ENCODE measurements around the gene GALNT18.

GALNT18 gene

GRCh38 chr11:11540157-11540556, 81.6 kb downstream of the GALNT18 start:
- no peak for TF ChIP-seq GABPA (IDR thresholded peaks at IDR 0.05; ENCODE audit: low read depth)
- no peak for TF ChIP-seq SPI1 (IDR thresholded peaks at IDR 0.05; ENCODE audit: borderline replicate concordance, low read depth)
- no peak for TF ChIP-seq CTCF (IDR thresholded peaks at IDR 0.05; ENCODE audit: insufficient read depth, low read length)
- TF ChIP-seq POLR2AphosphoS5 (IDR thresholded peaks at IDR 0.05; ENCODE audit: low read depth) = no peak
- TF ChIP-seq, protein P1, sequence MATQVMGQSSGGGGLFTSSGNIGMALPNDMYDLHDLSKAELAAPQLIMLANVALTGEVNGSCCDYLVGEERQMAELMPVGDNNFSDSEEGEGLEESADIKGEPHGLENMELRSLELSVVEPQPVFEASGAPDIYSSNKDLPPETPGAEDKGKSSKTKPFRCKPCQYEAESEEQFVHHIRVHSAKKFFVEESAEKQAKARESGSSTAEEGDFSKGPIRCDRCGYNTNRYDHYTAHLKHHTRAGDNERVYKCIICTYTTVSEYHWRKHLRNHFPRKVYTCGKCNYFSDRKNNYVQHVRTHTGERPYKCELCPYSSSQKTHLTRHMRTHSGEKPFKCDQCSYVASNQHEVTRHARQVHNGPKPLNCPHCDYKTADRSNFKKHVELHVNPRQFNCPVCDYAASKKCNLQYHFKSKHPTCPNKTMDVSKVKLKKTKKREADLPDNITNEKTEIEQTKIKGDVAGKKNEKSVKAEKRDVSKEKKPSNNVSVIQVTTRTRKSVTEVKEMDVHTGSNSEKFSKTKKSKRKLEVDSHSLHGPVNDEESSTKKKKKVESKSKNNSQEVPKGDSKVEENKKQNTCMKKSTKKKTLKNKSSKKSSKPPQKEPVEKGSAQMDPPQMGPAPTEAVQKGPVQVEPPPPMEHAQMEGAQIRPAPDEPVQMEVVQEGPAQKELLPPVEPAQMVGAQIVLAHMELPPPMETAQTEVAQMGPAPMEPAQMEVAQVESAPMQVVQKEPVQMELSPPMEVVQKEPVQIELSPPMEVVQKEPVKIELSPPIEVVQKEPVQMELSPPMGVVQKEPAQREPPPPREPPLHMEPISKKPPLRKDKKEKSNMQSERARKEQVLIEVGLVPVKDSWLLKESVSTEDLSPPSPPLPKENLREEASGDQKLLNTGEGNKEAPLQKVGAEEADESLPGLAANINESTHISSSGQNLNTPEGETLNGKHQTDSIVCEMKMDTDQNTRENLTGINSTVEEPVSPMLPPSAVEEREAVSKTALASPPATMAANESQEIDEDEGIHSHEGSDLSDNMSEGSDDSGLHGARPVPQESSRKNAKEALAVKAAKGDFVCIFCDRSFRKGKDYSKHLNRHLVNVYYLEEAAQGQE (IDR thresholded peaks at IDR 0.05; ENCODE audit: insufficient replicate concordance, low read depth) = no peak
- no peak overlapping the region for H3K4me3 ChIP-seq (replicated peaks; ENCODE audit: insufficient read depth, low read length)
- H3K27me3 ChIP-seq (ENCODE audit: insufficient read depth, poor library complexity, severe bottlenecking) = no peaks in the 10 kb centered on the region
- H3K27ac ChIP-seq (replicated peaks) = no peak overlapping the region
- DNase-seq (ENCODE audit: low read depth in 1 of 2, low spot score in 1 of 2) = no peak

DNA sequence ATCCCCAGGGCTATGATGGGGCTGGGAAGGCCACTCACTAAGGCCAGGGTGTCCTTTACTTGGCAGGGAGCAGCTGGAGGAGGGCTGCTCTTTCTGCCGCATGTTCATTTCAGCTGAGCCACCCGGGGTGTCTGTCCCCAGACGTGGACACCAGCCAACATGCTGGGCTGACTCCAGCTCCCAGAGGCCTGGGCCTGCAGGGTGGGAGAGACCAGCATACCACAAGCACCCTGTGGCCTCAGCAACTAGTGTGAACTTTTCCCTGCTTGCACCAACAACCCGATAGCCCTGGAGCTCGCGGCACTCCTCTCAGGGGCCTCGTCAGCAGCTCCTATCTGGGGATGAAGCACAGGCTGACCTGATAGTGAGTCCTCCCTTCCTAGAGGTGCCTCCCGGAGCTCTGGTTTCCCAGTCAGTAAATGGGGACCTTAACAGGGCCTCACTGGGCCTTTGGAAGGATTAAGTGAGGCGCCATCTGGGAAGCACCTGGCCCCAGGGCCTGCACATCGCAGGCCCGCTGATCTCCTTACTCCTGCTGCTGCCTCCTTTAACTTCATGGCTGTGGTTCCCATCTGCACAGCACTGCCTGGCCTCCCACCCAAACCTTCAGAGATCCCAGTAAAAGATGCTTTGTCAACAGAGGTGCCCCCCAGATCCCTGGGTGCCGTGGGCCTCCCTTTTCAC, 83.4 kb downstream of the GALNT18 start:
- no peak for TF ChIP-seq POLR2AphosphoS5 (IDR thresholded peaks at IDR 0.05; ENCODE audit: low read depth)
- TF ChIP-seq CTCF (IDR thresholded peaks at IDR 0.05; ENCODE audit: insufficient read depth, low read length) = no peak
- no peak for TF ChIP-seq SPI1 (IDR thresholded peaks at IDR 0.05; ENCODE audit: borderline replicate concordance, low read depth)
- TF ChIP-seq GABPA (IDR thresholded peaks at IDR 0.05; ENCODE audit: low read depth) = no peak
- TF ChIP-seq, protein P1 (IDR thresholded peaks at IDR 0.05; ENCODE audit: insufficient replicate concordance, low read depth) = no peak
- Histone ChIP-seq H3K27ac (replicated peaks) (no peak overlapping the region), H3K27me3 (ENCODE audit: insufficient read depth, poor library complexity, severe bottlenecking) (no peaks in the 10 kb centered on the region), H3K4me3 (replicated peaks; ENCODE audit: insufficient read depth, low read length) (no peak overlapping the region)
- no peak for DNase-seq (ENCODE audit: low read depth in 1 of 2, low spot score in 1 of 2)

- Histone ChIP-seq H3K27me3 (ENCODE audit: insufficient read depth, poor library complexity, severe bottlenecking) (no peaks in the 10 kb centered on the region), H3K27ac (replicated peaks) (no peak overlapping the region), H3K4me3 (replicated peaks; ENCODE audit: insufficient read depth, low read length) (no peak overlapping the region)
- no peak for DNase-seq (ENCODE audit: low read depth in 1 of 2, low spot score in 1 of 2)
- TF ChIP-seq, protein P1 (IDR thresholded peaks at IDR 0.05; ENCODE audit: insufficient replicate concordance, low read depth) = no peak
- no peak for TF ChIP-seq SPI1 (IDR thresholded peaks at IDR 0.05; ENCODE audit: borderline replicate concordance, low read depth)
- no peak for TF ChIP-seq CTCF (IDR thresholded peaks at IDR 0.05; ENCODE audit: insufficient read depth, low read length)
- TF ChIP-seq GABPA (IDR thresholded peaks at IDR 0.05; ENCODE audit: low read depth) = no peak
These were observed 83.9 kb downstream of the GALNT18 start for GRCh38 chr11:11537871-11538270.
